Smooth muscle cell (in vitro differentiated cells): Measurements from ENCODE around the gene IQCE. TPM values are rescaled to one million over a fixed set of nuclear protein-coding genes. Genes with fewer than 3 reads are reported as not detected.

Experiments
- DNase-seq: peaks from one replicate; lab custom pipeline; 2025; ENCODE audit not compliant: unreplicated experiment; lab: John Stamatoyannopoulos, UW
- H2AFZ ChIP-seq: fragments of 200-600 bp; sonication (generic); 2 replicates; pipeline ENCODE4 v1.6.0; 2016; ENCODE audit warnings: antibody characterized with exemption, low read depth, mild to moderate bottlenecking
- H3F3A ChIP-seq: fragments of 200-600 bp; sonication (generic); 2 replicates; pipeline ENCODE4 v1.6.0; 2017; ENCODE audit warnings: antibody characterized with exemption, low read depth
- H3K27ac ChIP-seq: fragments of 200-600 bp; sonication (generic); 2 replicates; pipeline ENCODE4 v1.5.1; 2016; ENCODE audit warnings: low read depth, mild to moderate bottlenecking
- H3K27me3 ChIP-seq: fragments of 200-600 bp; sonication (generic); 2 replicates; pipeline ENCODE4 v1.6.1; 2016; ENCODE audit warnings: low read depth, mild to moderate bottlenecking
- H3K36me3 ChIP-seq: fragments of 200-600 bp; sonication (generic); 2 replicates; pipeline ENCODE4 v1.5.1; 2016; ENCODE audit warnings: low read depth
- H3K4me1 ChIP-seq: fragments of 200-600 bp; sonication (generic); 2 replicates; pipeline ENCODE4 v1.5.1; 2016; ENCODE audit warnings: low read depth
- H3K4me2 ChIP-seq: fragments of 200-600 bp; sonication (generic); 2 replicates; pipeline ENCODE4 v1.6.0; 2016; ENCODE audit warnings: mild to moderate bottlenecking
- H3K4me3 ChIP-seq: fragments of 200-600 bp; sonication (generic); 2 replicates; pipeline ENCODE4 v1.5.1; 2016; ENCODE audit warnings: mild to moderate bottlenecking
- H3K79me2 ChIP-seq: fragments of 200-600 bp; sonication (generic); 2 replicates; pipeline ENCODE4 v1.6.0; 2016; ENCODE audit warnings: low read depth, mild to moderate bottlenecking
- H3K9ac ChIP-seq: fragments of 200-600 bp; sonication (generic); 2 replicates; pipeline ENCODE4 v1.6.0; 2016; ENCODE audit warnings: low read depth
- H3K9me3 ChIP-seq: fragments of 200-600 bp; sonication (generic); replicated peaks from 2 replicates; pipeline ENCODE4 v1.5.1; 2016; ENCODE audit warnings: low read depth
- H4K20me1 ChIP-seq: fragments of 200-600 bp; sonication (generic); 2 replicates; pipeline ENCODE4 v1.6.0; 2016; ENCODE audit warnings: low read depth
- CTCF ChIP-seq: fragments of 200-600 bp; sonication (generic); IDR thresholded peaks from 2 replicates; pipeline ENCODE4 v1.5.1; 2017; ENCODE audit warnings: borderline replicate concordance, mild to moderate bottlenecking, antibody characterized with exemption; ENCODE audit not compliant: insufficient read depth, poor library complexity, severe bottlenecking
- WGBS: methylation state at CpG from one replicate; pipeline ENCODE4 v1.1.7; 2016; ENCODE audit warnings: low lambda C conversion rate; 5-methylcytosine and 5-hydroxymethylcytosine counted together
- polyA plus RNA-seq: library from polyadenylated mRNA; unstranded; fragments of >200 nt; fragmentation: Nextera tagmentation; extraction: Ambion mirVana; gene quantifications from 2 replicates; pipeline ENCODE4 v1.2.1, GENCODE V29; 2016
- total RNA-seq: library from RNA; depleted of rRNA; stranded (reverse); fragments of >200 nt; gene quantifications from 2 replicates; pipeline ENCODE4 v1.2.3, GENCODE V29; 2014

IQCE gene
- total and polyA plus RNA-seq, 2 experiments from 2014 or later, result 5.8 to 12.7 TPM

DNA sequence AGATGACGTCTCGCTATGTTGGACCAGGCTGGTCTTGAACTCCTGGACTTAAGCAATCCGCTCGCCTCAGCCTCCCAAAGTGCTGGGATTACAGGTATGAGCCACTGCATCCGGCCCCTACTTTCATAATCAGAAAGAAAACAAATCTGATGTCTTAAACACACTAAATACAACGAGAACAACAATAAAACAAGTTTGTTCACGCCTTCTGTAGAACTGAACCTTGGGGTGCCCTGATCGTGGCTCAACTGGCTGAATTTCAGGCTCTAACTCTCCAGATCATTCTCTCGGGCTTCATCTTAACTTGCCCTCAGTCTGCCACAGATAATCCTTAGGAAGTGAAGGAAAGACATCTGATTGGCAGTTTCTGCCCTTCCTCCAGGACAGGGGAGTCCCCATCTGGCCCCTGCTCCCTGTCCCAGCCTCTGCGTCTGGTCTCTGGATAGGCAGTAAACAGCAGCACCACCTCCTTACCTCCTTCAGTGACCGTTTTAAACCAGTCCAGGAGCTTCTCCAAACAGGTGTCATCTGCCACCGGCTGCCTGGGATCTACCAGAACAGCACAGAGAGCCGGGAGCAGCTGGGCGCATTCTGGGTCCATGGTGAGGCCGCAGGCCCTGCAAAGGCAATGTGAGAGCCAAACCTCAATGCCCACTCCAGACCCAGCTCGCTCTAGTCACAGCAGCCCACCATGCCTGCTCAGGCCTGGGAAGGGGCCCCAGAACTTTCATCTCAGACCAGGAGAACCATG, 4.8 kb upstream of the IQCE start:
- H3F3A ChIP-seq, result peaks cover 4% of the 10 kb centered on the region
- H4K20me1 ChIP-seq, result peaks cover 13% of the 10 kb centered on the region
- DNase-seq, result no peak
- no peaks in the 10 kb centered on the region for H3K9me3 ChIP-seq
- no peak for TF ChIP-seq CTCF
- H3K27me3 ChIP-seq, result no peaks in the 10 kb centered on the region
- peaks cover 4% of the 10 kb centered on the region for H3K79me2 ChIP-seq
- 90% methylated on average over 16 of the region's 16 CpGs for WGBS
- peaks cover 6% of the 10 kb centered on the region for H3K4me1 ChIP-seq
- peak overlapping the region; percentile 95 for H3K4me3 ChIP-seq
- H2AFZ ChIP-seq, result no peak overlapping the region
- H3K9ac ChIP-seq, result no peak overlapping the region
- no peak overlapping the region for H3K27ac ChIP-seq
- peak overlapping the region; percentile 88 for H3K4me2 ChIP-seq
- no peaks in the 10 kb centered on the region for H3K36me3 ChIP-seq

DNA sequence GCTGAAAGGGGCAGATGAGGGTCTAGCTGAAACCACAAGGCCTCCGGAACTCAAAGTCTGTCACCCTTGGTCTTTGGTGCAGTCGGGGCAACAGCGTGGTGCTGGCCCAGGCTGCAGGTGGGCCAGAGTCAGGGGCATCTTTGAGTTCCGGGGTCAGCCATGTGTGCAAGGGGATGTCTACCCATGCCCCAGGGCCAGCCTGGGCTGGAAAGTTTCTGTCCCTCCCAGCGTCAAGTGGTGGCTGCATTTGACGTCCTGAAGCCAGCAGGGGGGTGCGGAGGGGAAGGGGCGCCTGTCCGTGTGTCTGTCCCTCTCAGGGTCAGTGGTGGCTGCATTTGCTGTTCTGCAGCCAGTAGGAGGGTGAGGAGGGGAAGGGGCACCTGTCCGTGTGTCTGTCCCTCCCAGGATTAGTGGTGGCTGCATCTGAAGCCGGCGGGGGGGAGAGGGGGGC, 4.1 kb upstream of the IQCE start:
- H3K36me3 ChIP-seq, result no peaks in the 10 kb centered on the region
- H3K4me2 ChIP-seq, result peak overlapping the region; percentile 88
- H3K79me2 ChIP-seq, result peaks cover 8% of the 10 kb centered on the region
- peaks cover 13% of the 10 kb centered on the region for H4K20me1 ChIP-seq
- no peak for TF ChIP-seq CTCF
- H3K4me1 ChIP-seq, result peaks cover 10% of the 10 kb centered on the region
- no peak overlapping the region for H3K27ac ChIP-seq
- H3F3A ChIP-seq, result peaks cover 4% of the 10 kb centered on the region
- no peaks in the 10 kb centered on the region for H3K27me3 ChIP-seq
- H3K4me3 ChIP-seq, result peak overlapping the region; percentile 95
- peak overlapping the region; percentile 96 for H3K9ac ChIP-seq
- H3K9me3 ChIP-seq, result no peaks in the 10 kb centered on the region
- DNase-seq, result no peak
- H2AFZ ChIP-seq, result no peak overlapping the region
- 32% methylated on average over 8 of the region's 12 CpGs for WGBS

DNA sequence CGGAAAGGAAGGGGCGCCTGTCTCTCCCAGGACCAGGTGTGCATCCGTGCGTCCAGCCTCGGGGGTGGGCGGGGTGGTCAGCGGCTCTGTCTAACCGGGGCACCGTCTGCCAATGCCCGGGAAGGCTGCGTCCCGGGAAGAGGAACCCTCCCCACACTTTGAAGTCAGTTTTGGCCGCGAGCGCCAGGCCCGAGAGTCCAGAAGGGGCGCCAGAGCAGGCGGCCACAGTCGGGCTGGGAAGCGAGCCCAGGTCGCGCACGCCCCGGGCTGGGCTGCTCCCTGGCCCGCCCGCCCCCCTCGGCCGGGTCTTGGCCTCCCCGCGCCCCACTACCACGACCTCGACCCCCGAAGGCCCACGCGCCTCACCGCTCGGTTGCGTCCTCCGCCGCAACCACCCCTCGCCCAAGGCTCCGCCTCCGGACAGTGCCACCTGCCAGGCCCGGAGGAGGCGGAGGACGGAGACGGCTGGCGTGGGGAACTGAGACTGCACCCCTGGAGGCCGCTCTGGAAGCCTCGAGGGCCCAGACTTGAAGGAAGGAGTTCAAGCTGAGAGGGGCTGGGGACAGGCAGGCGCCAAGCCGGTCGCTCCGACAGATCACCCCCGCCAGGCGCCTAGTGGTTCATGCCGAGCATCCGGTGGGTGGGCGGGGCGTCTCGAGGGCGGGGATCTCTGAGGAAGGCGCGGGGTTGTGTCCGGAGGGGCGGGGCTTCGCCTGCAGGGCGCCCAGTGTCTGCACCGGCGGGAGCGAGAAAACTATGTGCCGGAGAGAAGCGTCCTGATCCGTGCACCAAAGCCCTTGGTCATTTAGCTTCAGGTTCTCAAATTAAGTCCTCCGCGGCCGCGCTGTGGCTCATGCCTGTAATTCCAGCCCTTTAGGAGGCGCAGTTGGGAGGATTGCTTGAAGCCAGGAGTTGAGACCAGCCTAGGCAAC, 3.4 kb upstream of the IQCE start, which contains the start of gene BRAT1:
TSS of gene BRAT1 (minus strand) at position 404 of the 932 bp plus-strand sequence. CDS start 1,093 bp downstream, outside the sequence.
- DNase-seq, result peak; percentile 94
- Histone ChIP-seq H3K4me3 (peak within 1 kb of the TSS; percentile 95), H3F3A (peaks cover 4% of the 10 kb centered on the region), H4K20me1 (peaks cover 13% of the 10 kb centered on the region), H3K9ac (peak within 1 kb of the TSS; percentile 96), H3K79me2 (peaks cover 15% of the 10 kb centered on the region), H3K4me1 (peaks cover 13% of the 10 kb centered on the region), H3K9me3 (no peaks in the 10 kb centered on the region), H3K27me3 (no peaks in the 10 kb centered on the region), H3K4me2 (peak within 1 kb of the TSS; percentile 88), H3K36me3 (no peaks in the 10 kb centered on the region), H3K27ac (peak within 1 kb of the TSS; percentile 94), H2AFZ (peak within 1 kb of the TSS; percentile 98)
- peak; percentile 36 for TF ChIP-seq CTCF
- 1% methylated on average over 42 of the region's 79 CpGs for WGBS
